Measurements from ENCODE around the gene ATG4B.
A peak's percentile ranks its signal among the peaks of the same experiment; 100 is the strongest.
"Not testable (repeated sequence)": the region's sequence is repeated elsewhere in the genome, so short reads cannot be mapped to it uniquely, and the experiment has no call there.

The ATG4B gene

DNA sequence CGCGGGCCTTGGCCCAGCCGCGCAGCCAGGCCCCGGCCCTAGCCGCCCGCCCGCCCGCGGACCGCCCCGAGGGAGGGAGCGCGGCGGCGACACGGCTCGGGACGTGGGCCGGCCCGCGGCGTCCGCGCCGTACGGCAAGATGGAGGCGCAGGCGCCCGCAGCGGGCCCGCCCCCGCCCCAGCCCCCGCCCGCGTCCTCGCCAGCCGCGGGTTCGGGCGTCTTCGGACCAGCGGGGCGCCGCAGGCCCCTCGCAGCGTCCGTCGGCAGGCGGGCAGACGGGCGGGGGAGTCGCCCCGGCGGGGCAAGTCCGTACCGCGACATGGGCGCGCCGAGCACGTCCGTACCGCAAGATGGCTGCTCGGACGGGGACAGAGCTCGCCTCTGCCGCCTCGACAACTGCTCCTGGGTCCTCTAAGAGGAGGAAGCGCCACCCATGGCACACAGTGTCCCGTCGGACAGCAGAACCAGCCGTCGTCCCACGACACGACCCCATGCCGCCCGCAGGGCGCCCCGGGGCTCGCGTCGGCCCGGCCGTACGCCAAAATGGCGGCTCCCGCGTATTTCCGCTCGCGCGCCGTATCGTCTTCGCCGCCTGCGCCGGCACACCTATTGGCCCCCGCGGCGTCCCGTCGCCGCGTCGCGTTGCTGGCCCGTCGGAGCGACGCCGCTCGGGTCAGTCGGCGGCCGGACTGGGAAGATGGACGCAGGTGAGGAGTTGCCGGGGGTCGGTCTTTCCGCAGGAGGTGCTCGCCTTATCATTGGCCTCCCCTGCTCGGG, at the start of gene ATG4B, which contains the start of gene THAP4:
Gene ATG4B, plus strand, starts transcription at position 676 of the 777 bp plus-strand sequence. Its CDS starts 22 bp downstream, at position 698.
Gene THAP4, minus strand, starts transcription at position 141 of the 777 bp plus-strand sequence. CDS start 141 bp downstream, outside the sequence.
- peak within 1 kb of the TSS; percentile 95 for H3K27ac ChIP-seq
- peak; percentile 33 for DNase-seq (ENCODE audit: low read depth, low spot score)

DNA sequence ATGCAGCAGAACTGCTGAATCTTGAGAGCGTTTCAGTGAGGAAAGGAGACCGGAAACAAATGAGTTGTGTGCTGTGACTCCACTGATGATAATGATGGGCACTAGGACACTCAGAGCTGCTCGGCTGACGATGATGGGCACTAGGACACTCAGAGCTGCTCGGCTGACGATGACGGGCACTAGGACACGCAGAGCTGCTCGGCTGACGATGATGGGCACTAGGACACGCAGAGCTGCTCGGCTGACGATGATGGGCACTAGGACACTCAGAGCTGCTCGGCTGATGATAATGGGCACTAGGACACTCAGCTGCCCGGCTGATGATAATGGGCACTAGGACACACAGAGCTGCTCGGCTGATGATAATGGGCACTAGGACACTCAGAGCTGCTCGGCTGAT, 47.6 kb upstream of the ATG4B start:
- DNase-seq (ENCODE audit: low read depth, low spot score); H3K27ac ChIP-seq: not testable (repeated sequence)

GRCh38 chr2:241590496-241591455, 46.7 kb upstream of the ATG4B start:
- not testable (repeated sequence) for DNase-seq (ENCODE audit: low read depth, low spot score); H3K27ac ChIP-seq

- no peak for DNase-seq (ENCODE audit: low read depth, low spot score)
- H3K27ac ChIP-seq = no peak overlapping the region
Observed at GRCh38 chr2:241592126-241592845, 45.2 kb upstream of the ATG4B start.

GRCh38 chr2:241593271-241593670, 44.2 kb upstream of the ATG4B start:
- no peak for DNase-seq (ENCODE audit: low read depth, low spot score)
- no peak overlapping the region for H3K27ac ChIP-seq

DNA sequence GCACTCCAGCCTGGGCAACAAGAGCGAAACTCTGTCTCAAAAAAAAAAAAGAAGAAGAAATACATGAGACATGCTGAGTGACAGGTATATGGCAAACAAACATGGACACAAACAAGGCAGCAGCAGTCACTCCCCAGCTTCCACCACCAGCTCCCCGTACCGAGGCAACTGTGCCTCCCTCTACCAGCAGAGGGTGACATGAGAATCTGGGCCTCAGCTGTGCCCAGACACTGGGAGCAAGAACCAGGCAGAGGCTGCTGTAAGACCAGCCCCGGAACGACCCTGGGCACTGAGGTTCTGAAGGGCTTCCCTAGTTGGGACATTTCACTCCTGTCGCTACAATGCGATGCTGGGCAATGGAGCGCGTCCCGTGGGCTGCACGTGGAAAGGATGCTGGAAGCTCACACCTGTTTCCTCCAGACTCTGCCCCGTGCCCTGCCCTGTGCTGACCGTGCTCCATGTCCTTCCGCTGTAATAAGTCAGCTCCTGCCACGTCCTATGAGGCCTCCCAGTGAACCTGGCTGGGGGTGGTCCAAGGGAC, 41.8 kb upstream of the ATG4B start:
- no peak for DNase-seq (ENCODE audit: low read depth, low spot score)
- H3K27ac ChIP-seq = no peak overlapping the region

DNA sequence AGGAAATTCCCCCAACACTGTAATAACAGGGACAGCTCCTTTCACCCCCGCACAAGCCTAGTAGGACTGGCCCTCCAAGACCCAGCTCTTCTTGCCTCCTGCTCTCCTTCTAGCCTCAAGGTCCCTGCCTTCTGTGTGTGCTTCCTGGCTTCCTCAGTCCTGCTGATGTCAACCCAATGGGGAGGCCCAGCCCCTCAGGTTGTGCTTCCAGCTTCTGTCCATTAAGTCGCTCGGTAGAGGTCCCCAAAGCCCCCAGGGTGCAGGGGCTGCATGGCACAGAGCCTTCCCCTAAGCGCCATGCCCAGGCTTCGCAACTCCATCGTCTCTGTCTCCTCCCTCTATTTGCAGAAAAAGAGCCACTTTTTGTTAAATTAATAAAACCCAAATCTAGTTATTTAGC, 39.9 kb upstream of the ATG4B start:
- no peak for DNase-seq (ENCODE audit: low read depth, low spot score)
- H3K27ac ChIP-seq = no peak overlapping the region

- DNase-seq (ENCODE audit: low read depth, low spot score) = no peak
- H3K27ac ChIP-seq = no peak overlapping the region
Observed at GRCh38 chr2:241598061-241598460, 39.4 kb upstream of the ATG4B start.

- no peak overlapping the region for H3K27ac ChIP-seq
- DNase-seq (ENCODE audit: low read depth, low spot score) = no peak
Observed at GRCh38 chr2:241598487-241598886, 39.0 kb upstream of the ATG4B start.

DNA sequence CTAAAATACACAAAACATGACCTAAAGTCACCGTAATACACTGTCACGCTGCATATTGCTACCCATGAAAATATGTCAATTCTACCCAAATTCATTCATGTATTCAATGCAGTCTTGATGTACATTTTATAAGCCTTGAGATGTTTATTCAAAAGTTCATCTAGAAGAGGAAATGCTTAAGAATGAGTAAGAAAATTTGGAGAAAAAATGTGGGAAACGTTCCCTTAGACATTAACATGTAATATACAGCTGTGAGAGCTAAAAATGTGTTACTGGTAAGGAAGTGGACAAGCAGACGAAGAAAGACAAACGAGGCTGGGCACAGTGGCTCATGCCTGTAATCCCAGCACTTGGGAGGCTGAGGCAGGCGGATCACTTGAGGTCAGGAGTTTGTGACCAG, 37.9 kb upstream of the ATG4B start:
- DNase-seq (ENCODE audit: low read depth, low spot score) = no peak
- H3K27ac ChIP-seq = no peak overlapping the region

- no peak overlapping the region for H3K27ac ChIP-seq
- no peak for DNase-seq (ENCODE audit: low read depth, low spot score)
Observed at GRCh38 chr2:241601841-241602240, 35.7 kb upstream of the ATG4B start.

DNA sequence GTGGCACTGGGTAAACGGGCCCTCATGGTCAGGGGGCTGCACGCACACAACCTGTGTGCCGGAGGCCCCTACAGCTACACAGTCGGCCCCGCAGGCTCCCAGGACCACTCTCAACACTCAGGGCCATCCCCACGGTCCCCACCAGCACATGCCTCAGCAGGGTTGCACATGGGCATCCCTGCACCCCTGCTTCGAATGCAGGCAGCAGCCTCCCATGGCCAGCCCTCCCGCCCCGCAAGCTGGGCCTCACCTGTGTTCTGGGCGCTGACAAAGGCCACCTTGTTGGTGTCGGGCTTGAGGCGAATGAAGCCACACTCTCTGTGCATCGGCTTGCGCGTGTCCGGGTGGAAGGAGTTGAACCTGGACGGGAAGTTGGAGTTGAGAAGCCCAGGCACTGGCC, 34.8 kb upstream of the ATG4B start:
- DNase-seq (ENCODE audit: low read depth, low spot score) = no peak
- no peak overlapping the region for H3K27ac ChIP-seq

DNA sequence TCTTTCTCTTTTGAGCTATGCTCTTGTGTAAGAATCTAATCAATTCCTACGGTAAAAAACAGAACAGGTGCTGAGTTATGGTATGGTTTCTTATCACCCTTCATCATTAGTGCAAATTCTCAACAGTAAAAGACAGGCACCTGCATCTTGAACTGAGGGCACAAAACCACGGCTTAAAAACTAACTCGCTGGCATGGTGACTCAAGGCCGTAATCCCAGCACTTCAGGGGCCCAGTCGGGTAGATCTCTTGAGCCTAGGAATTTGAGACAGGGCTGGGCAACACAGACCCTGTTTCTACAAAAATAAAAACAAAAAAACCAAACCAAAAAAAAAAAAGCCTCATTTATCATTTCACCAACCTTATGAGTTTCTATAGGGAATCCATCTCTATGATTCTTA, 33.8 kb upstream of the ATG4B start:
- DNase-seq (ENCODE audit: low read depth, low spot score) = no peak
- H3K27ac ChIP-seq = no peak overlapping the region

DNA sequence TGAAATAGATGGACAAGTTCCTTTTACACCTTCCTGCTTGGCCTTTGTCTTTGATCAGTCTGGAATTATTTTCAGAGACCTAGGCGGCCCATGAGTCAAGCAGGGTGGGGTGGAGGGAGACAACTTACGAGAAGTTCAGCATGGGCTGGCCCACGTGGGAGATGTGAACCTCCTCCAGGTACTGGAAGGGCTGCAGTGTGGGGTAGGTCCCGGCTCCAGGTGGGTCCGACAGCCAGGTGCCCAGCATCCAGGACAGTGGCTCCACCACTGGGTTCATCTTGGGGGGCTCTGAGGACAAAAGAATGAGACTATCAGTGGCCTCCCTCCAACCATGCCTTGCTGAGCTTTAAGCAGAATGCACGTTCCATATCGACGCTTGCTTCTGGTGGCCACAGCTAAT, 31.3 kb upstream of the ATG4B start:
- no peak for DNase-seq (ENCODE audit: low read depth, low spot score)
- H3K27ac ChIP-seq = no peak overlapping the region

DNA sequence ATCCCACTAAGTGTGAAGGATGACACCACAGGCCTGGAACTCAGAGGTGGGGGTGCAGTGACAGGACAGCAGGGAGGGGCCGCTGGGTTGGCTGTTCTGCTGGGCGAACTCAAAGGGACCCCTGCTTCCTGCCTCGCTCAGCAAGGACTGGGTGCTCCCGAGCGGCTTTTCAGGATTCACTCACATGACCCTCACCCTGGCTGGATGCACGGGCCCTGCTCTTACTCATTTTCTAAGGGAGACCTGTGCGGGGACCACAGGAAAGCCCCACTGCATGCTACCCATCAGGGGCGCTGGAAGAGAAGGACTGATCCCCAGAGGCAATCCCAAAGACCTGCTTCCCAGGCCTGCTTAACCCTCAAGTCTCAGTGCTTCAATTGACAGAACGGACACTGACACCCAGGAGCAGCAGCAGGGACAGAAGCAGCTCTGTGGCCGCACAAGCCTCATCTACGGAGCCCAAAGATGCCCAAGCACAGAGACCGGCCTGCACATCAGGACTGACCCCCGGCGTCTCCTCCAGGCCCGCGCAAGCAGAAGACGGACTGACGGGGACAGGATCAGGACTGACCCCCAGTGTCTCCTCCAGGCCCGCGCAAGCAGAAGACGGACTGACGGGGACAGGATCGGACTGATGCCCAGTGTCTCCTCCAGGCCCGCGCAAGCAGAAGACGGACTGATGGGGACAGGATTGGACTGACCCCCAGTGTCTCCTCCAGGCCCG, 30.2 kb upstream of the ATG4B start:
- DNase-seq (ENCODE audit: low read depth, low spot score) = no peak
- H3K27ac ChIP-seq = no peak overlapping the region

DNA sequence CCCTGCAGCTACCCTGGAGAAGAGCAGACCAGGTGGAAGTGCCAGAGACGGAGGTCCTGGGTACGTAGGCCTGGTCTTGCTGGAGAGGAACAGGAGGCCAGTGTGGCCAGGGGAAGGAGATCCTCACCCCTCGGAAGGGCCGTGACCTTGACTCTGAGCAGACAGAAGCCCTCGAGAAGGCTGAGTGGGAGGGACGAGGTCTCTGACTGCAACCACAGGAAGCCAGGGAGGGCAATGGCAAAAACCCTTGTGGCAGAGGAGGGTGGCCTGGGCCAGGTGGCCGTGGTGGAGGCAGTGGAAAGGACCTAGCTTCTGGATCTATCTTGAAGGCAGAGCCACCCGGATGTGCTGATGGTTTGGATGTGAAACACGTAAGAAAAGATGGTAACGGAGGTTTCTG, 28.6 kb upstream of the ATG4B start:
- no peak overlapping the region for H3K27ac ChIP-seq
- no peak for DNase-seq (ENCODE audit: low read depth, low spot score)

GRCh38 chr2:241609859-241610793, 27.4 kb upstream of the ATG4B start:
- peak overlapping the region; percentile 20 for H3K27ac ChIP-seq
- DNase-seq (ENCODE audit: low read depth, low spot score) = peak; percentile 20

DNA sequence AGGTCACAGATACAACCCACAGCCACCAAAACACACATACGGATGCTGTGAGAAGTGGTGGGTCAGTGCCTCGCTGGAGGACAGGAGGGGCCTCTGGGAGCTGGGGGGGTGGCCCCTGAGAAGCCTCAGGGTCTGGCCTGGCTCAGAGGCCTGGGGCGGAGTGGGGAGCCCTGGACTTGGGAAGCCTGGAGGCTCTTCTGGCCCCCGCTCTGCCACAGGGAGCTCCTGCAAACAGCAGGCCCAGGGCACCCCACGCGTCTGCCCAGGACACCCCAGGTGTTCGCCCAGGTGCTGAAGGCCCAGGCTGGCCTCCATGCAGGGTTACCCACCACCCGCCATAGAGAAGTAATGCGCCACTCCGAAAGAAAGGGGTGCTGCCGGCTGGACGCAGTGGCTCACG, 26.4 kb upstream of the ATG4B start:
- no peak overlapping the region for H3K27ac ChIP-seq
- DNase-seq (ENCODE audit: low read depth, low spot score) = no peak
